A673 (cell line): ENCODE data around the gene DSCAML1. TPM values are rescaled to one million over a fixed set of nuclear protein-coding genes. Genes with fewer than 3 reads are reported as not detected.

Source experiments
- BruUV-seq: library from RNA; stranded (reverse); fragments of 400-500 nt; replicated peaks from 2 replicates; lab custom pipeline; 2021; lab: Mats Ljungman, UMichigan
- CTCF ChIA-PET: fragments of 300-600 bp; sonication (Branson Sonifier 250); formaldehyde crosslinking; loops from one replicate; lab custom pipeline; 2022; ENCODE audit warnings: antibody characterized with exemption; lab: Charles Lee
- POLR2A ChIA-PET: fragments of 300-600 bp; sonication (Branson Sonifier 250); formaldehyde crosslinking; loops from one replicate; lab custom pipeline; 2022; ENCODE audit warnings: antibody characterized with exemption; ENCODE audit not compliant: low non-redundant PET; lab: Charles Lee
- DNase-seq: peaks from one replicate; pipeline ENCODE4 v3.0.0-alpha.2; 2015; ENCODE audit warnings: low spot score
- H3K27ac ChIP-seq: fragments of 200-600 bp; sonication (generic); 2 replicates; pipeline ENCODE4 v1.5.1; 2016; ENCODE audit warnings: mixed run types, low read depth, mild to moderate bottlenecking, mixed read lengths, antibody characterized with exemption, low read length; ENCODE audit not compliant: poor library complexity, severe bottlenecking
- H3K27me3 ChIP-seq: fragments of 200-600 bp; sonication (generic); replicated peaks from 2 replicates; pipeline ENCODE4 v1.6.1; 2017; ENCODE audit warnings: mixed run types, low read depth, mild to moderate bottlenecking, mixed read lengths, antibody characterized with exemption, low read length; ENCODE audit not compliant: insufficient read depth, poor library complexity
- H3K36me3 ChIP-seq: fragments of 200-600 bp; sonication (generic); 2 replicates; pipeline ENCODE4 v1.6.1; 2016; ENCODE audit warnings: mixed run types, mild to moderate bottlenecking, mixed read lengths, antibody characterized with exemption, low read length; ENCODE audit not compliant: insufficient read depth, poor library complexity, severe bottlenecking
- H3K4me1 ChIP-seq: fragments of 200-600 bp; sonication (generic); 2 replicates; pipeline ENCODE4 v1.6.1; 2017; ENCODE audit warnings: mixed run types, mild to moderate bottlenecking, mixed read lengths, antibody characterized with exemption, low read length; ENCODE audit not compliant: insufficient read depth, poor library complexity, severe bottlenecking
- H3K4me3 ChIP-seq: fragments of 200-600 bp; sonication (generic); 2 replicates; pipeline ENCODE4 v1.5.1; 2016; ENCODE audit warnings: low read depth, mixed run types, mild to moderate bottlenecking, mixed read lengths, low read length; ENCODE audit not compliant: poor library complexity, severe bottlenecking
- H3K9me3 ChIP-seq: fragments of 200-600 bp; sonication (generic); 2 replicates; pipeline ENCODE4 v1.6.1; 2016; ENCODE audit warnings: mixed run types, low read depth, mild to moderate bottlenecking, mixed read lengths, antibody characterized with exemption, low read length; ENCODE audit not compliant: poor library complexity, severe bottlenecking
- CTCF ChIP-seq: fragments of 300-800, 200-600 bp; sonication (generic); conservative IDR thresholded peaks from 2 replicates; pipeline ENCODE4 v1.5.1; 2017; ENCODE audit warnings: low read depth, mild to moderate bottlenecking, antibody characterized with exemption, low read length, moderate library complexity, mixed read lengths
- EZH2 ChIP-seq: fragments of 200-600 bp; sonication (generic); IDR thresholded peaks from 2 replicates; pipeline ENCODE4 v1.6.1; 2017; ENCODE audit warnings: borderline replicate concordance, low read depth, mild to moderate bottlenecking, mixed read lengths, antibody characterized with exemption, low read length; ENCODE audit not compliant: poor library complexity, severe bottlenecking
- intact Hi-C: fragments of 100-400 bp; cut with micrococcal nuclease; formaldehyde crosslinking; loops from one replicate; pipeline ENCODE4 v1.10.0; 2022; ENCODE audit not compliant: unreplicated experiment
- total RNA-seq: library from RNA; stranded (reverse); gene quantifications from 2 replicates; pipeline ENCODE4 v1.2.3, GENCODE V29; 2021

The DSCAML1 gene
- total RNA-seq, 1 experiment from 2014 or later, result not detected

- DNase-seq, result no peak
- H3K4me1 ChIP-seq, result peaks cover 9% of the 10 kb centered on the region
- H3K4me3 ChIP-seq, result no peak overlapping the region
- no peak overlapping the region for H3K27ac ChIP-seq
- H3K9me3 ChIP-seq, result no peaks in the 10 kb centered on the region
- ChIA-PET POLR2A (no interaction called here), CTCF (no interaction called here)
- intact Hi-C loops, result no loop called here
- no peak for TF ChIP-seq CTCF
- no peak for TF ChIP-seq EZH2
- peaks cover 4% of the 10 kb centered on the region for H3K27me3 ChIP-seq
- no peaks in the 10 kb centered on the region for H3K36me3 ChIP-seq
- BruUV-seq, result no TSS peak
These were observed 234.9 kb downstream of the DSCAML1 start for GRCh38 chr11:117562136-117562535.

- TF ChIP-seq CTCF, result no peak
- TF ChIP-seq EZH2, result no peak
- H3K4me3 ChIP-seq, result no peak overlapping the region
- H3K36me3 ChIP-seq, result no peaks in the 10 kb centered on the region
- DNase-seq, result peak; percentile 27
- H3K4me1 ChIP-seq, result peaks cover 9% of the 10 kb centered on the region
- intact Hi-C loops, result no loop called here
- no TSS peak for BruUV-seq
- ChIA-PET CTCF (interaction anchor here (0.6 kb wide), 2 partner anchors 257 to 391 kb away, joined by 3 read pairs; no protein-coding TSS in a partner anchor), POLR2A (no interaction called here)
- no peak overlapping the region for H3K27ac ChIP-seq
- H3K27me3 ChIP-seq, result peaks cover 4% of the 10 kb centered on the region
- H3K9me3 ChIP-seq, result no peaks in the 10 kb centered on the region
These were observed 236.1 kb downstream of the DSCAML1 start for GRCh38 chr11:117560780-117561530.

GRCh38 chr11:117559698-117560097, 237.3 kb downstream of the DSCAML1 start:
- intact Hi-C loops, result no loop called here
- TF ChIP-seq CTCF (no peak), EZH2 (no peak)
- BruUV-seq, result no TSS peak
- Histone ChIP-seq H3K27me3 (peaks cover 4% of the 10 kb centered on the region), H3K36me3 (no peaks in the 10 kb centered on the region), H3K4me1 (peaks cover 9% of the 10 kb centered on the region), H3K9me3 (no peaks in the 10 kb centered on the region), H3K4me3 (no peak overlapping the region), H3K27ac (no peak overlapping the region)
- POLR2A ChIA-PET, result no interaction called here
- CTCF ChIA-PET, result no interaction called here
- DNase-seq, result no peak
